Body of pancreas (tissue), 4 donors: ENCODE data around the gene PACS2. TPM values are rescaled to one million over a fixed set of nuclear protein-coding genes. Genes with fewer than 3 reads are reported as not detected.

Experiments
- ATAC-seq: fragments of 150-250 bp; one replicate; pipeline ENCODE4 v1.9.1; 2016
- DNase-seq, 4 donors: peaks; one replicate each; pipeline ENCODE4 v3.0.0-alpha.2; 2019
- H3K27ac ChIP-seq, 4 donors: fragments of 200-600 bp; sonication (generic); 1 replicate in 3 of 4; 2 replicates in 1 of 4; pipeline versions ENCODE4 v1.5.1 to v1.6.1; 2016 to 2019; ENCODE audit warnings: mild to moderate bottlenecking in 1 of 4, mixed read lengths in 1 of 4, moderate library complexity in 1 of 4
- H3K27me3 ChIP-seq, 2 donors: fragments of 200-600 bp; sonication (generic); one replicate each; pipeline ENCODE4 v1.6.0; 2016; ENCODE audit warnings: mild to moderate bottlenecking in 1 of 2
- H3K36me3 ChIP-seq, 2 donors: fragments of 200-600 bp; sonication (generic); replicated peaks in 1 of 2; 2 replicates each; pipeline ENCODE4 v1.5.1; 2016; ENCODE audit warnings: low read depth in 2 of 2; ENCODE audit not compliant: insufficient read depth in 1 of 2
- H3K4me1 ChIP-seq: fragments of 200-600 bp; sonication (generic); one replicate; pipeline ENCODE4 v1.6.0; 2016
- H3K4me3 ChIP-seq, 2 donors: fragments of 200-600 bp; sonication (generic); 1 replicate in 1 of 2; 2 replicates in 1 of 2; pipeline ENCODE4 v1.5.1; 2016 to 2019
- H3K9me3 ChIP-seq, 3 donors: fragments of 200-600 bp; sonication (generic); 1 replicate in 2 of 3; 2 replicates in 1 of 3; pipeline ENCODE4 v1.5.1; 2016
- CTCF ChIP-seq, 7 experiments: fragments of 450-650 bp in 4 of 7; fragments of 200-600 bp in 3 of 7; sonication (generic) in 3 of 7; IDR thresholded peaks; one replicate each; pipeline ENCODE4 v1.5.1; 2016 to 2019; ENCODE audit warnings: antibody characterized with exemption in 7 of 7
- POLR2A ChIP-seq, 3 donors: fragments of 450-650 bp; IDR thresholded peaks; one replicate each; pipeline ENCODE4 v1.6.1; 2016; ENCODE audit warnings: antibody characterized with exemption in 3 of 3, mild to moderate bottlenecking in 2 of 3
- WGBS, 2 donors: methylation state at CpG; one replicate each; pipeline ENCODE4 v1.1.5; 2017; 5-methylcytosine and 5-hydroxymethylcytosine counted together
- intact Hi-C: fragments of 100-400 bp; cut with DNase I; formaldehyde crosslinking; loops from one replicate; pipeline ENCODE4 v1.15.1; 2023
- total RNA-seq, 2 donors: library from RNA; depleted of rRNA; stranded (reverse); fragments of >200 nt; gene quantifications; one replicate each; pipeline ENCODE4 v1.1.0, GENCODE V29; 2016

Gene PACS2
- total RNA-seq, 2 donors from 2014 or later: 56.6 to 102 TPM

- TF ChIP-seq POLR2A (IDR thresholded peaks at IDR 0.05): no peak
- TF ChIP-seq CTCF (IDR thresholded peaks at IDR 0.05): no peak
- Histone ChIP-seq H3K36me3 (peaks cover 0 to 2% of the 10 kb centered on the region in 2 donors), H3K4me3 (no peak overlapping the region), H3K27ac (no peak overlapping the region), H3K4me1 (no peaks in the 10 kb centered on the region), H3K9me3 (no peaks in the 10 kb centered on the region), H3K27me3 (no peaks in the 10 kb centered on the region)
- WGBS, 2 donors: 82 to 90% methylated on average over 6 to 25 of the region's 29 CpGs
- no peak for DNase-seq
- no peak for ATAC-seq
- intact Hi-C loops: loop anchor here (5.0 kb wide), 1 partner anchor 118 kb away; the partner anchor contains the start of gene CRIP1
These were observed 54.5 kb downstream of the PACS2 start for GRCh38 chr14:105368910-105369652.

- Histone ChIP-seq H3K36me3 (peaks cover 0 to 2% of the 10 kb centered on the region in 2 donors), H3K27me3 (no peaks in the 10 kb centered on the region), H3K4me3 (no peak overlapping the region), H3K27ac (no peak overlapping the region), H3K9me3 (no peaks in the 10 kb centered on the region), H3K4me1 (no peaks in the 10 kb centered on the region)
- WGBS, 2 donors: 93 to 95% methylated on average over 18 to 20 of the region's 28 CpGs
- no peak for ATAC-seq
- TF ChIP-seq CTCF (IDR thresholded peaks at IDR 0.05) (no peak), POLR2A (IDR thresholded peaks at IDR 0.05) (no peak)
- DNase-seq: no peak
- intact Hi-C loops: loop anchor here (5.0 kb wide), 1 partner anchor 118 kb away; the partner anchor contains the start of gene CRIP1
These were observed 55.1 kb downstream of the PACS2 start for GRCh38 chr14:105369653-105370040.

DNA sequence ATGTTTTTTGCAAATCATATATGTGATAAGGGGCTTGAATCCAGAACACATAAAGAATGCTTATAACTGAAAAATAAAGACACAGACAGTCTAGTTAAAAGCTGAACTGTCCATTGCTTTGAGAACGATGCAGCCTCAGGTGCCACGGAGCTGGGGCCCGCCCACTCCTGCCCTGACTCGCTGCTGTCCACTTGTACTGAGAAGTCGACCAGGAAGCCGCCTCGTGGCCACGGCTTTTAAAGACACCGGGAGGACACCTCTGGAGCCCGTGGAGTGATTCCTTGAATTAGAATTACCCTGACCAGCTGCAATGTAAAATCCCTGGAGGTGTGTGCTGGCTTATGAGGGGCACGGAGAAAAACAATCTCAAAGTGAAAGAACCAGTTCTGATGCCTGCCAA is 59.8 kb downstream of the PACS2 start:
- no peak for ATAC-seq
- H3K27ac ChIP-seq: no peak overlapping the region
- H3K36me3 ChIP-seq: no peaks in the 10 kb centered on the region
- no peaks in the 10 kb centered on the region for H3K9me3 ChIP-seq
- H3K27me3 ChIP-seq: no peaks in the 10 kb centered on the region
- intact Hi-C loops: no loop called here
- no peak for DNase-seq
- H3K4me1 ChIP-seq: no peaks in the 10 kb centered on the region
- WGBS, 2 donors: 90 to 92% methylated on average over 10 to 11 of the region's 11 CpGs
- TF ChIP-seq POLR2A (IDR thresholded peaks at IDR 0.05) (no peak), CTCF (IDR thresholded peaks at IDR 0.05) (no peak)
- no peak overlapping the region for H3K4me3 ChIP-seq

DNA sequence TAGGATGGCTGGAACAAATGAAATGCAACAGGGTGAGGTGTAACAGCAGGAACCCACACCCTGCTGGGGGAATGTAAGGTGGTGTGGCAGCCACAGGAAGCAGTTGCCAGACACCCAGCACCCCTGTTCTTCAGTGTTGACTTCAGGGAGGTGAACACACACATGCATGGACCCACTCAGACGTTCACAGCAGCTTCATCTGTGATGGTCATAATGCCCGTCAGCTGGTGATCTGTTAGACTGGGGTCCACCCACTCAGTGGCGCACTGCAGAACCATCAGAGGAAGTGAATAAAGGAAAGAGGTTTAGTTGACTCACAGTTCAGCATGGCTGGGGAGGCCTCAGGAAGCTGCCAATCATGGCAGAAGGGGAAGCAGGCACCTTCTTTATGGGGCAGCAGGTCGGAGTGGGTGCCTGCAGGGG is 61.1 kb downstream of the PACS2 start:
- DNase-seq (no peak), ATAC-seq (no peak)
- no peaks in the 10 kb centered on the region for H3K27me3 ChIP-seq
- intact Hi-C loops: no loop called here
- no peaks in the 10 kb centered on the region for H3K9me3 ChIP-seq
- H3K4me1 ChIP-seq: no peaks in the 10 kb centered on the region
- 71 to 86% methylated on average over 4 of the region's 4 CpGs for WGBS, 2 donors
- H3K27ac ChIP-seq: no peak overlapping the region
- H3K4me3 ChIP-seq: no peak overlapping the region
- no peaks in the 10 kb centered on the region for H3K36me3 ChIP-seq
- TF ChIP-seq CTCF (IDR thresholded peaks at IDR 0.05) (no peak), POLR2A (IDR thresholded peaks at IDR 0.05) (no peak)
